Endodermal cell (in vitro differentiated cells): ENCODE results near the gene ARL9. TPM values are rescaled to one million over a fixed set of nuclear protein-coding genes. Genes with fewer than 3 reads are reported as not detected.
A peak's percentile ranks its signal among the peaks of the same experiment; 100 is the strongest.

Source experiments
- DNase-seq: peaks from one replicate; pipeline ENCODE4 v3.0.0-alpha.2; 2017
- H3K27ac ChIP-seq: 2 replicates; pipeline ENCODE4 v1.5.1; 2013; ENCODE audit warnings: mild to moderate bottlenecking, low read depth, low read length, moderate library complexity
- H3K27me3 ChIP-seq: 2 replicates; pipeline ENCODE4 v1.6.1; 2013; ENCODE audit warnings: mild to moderate bottlenecking, low read length, moderate library complexity; ENCODE audit not compliant: insufficient read depth, control insufficient read depth, poor library complexity, severe bottlenecking
- H3K36me3 ChIP-seq: 2 replicates; pipeline ENCODE4 v1.7.0; 2013; ENCODE audit warnings: mild to moderate bottlenecking, low read length, moderate library complexity; ENCODE audit not compliant: control insufficient read depth, insufficient read depth
- H3K4me1 ChIP-seq: one replicate; pipeline ENCODE4 v1.7.0; 2013; ENCODE audit warnings: low read length; ENCODE audit not compliant: control insufficient read depth, insufficient read depth
- H3K4me3 ChIP-seq: 2 replicates; pipeline ENCODE4 v1.5.1; 2013; ENCODE audit warnings: mild to moderate bottlenecking, low read length, moderate library complexity
- H3K9ac ChIP-seq: 2 replicates; pipeline ENCODE4 v1.6.1; 2013; ENCODE audit warnings: mild to moderate bottlenecking, low read length, moderate library complexity; ENCODE audit not compliant: poor library complexity, severe bottlenecking; ENCODE audit errors: extremely low read depth
- H3K9me3 ChIP-seq: 2 replicates; pipeline ENCODE4 v1.6.1; 2013; ENCODE audit warnings: mild to moderate bottlenecking, low read length, moderate library complexity; ENCODE audit not compliant: control insufficient read depth
- H3K27ac Mint-ChIP-seq: 2 replicates; pipeline ENCODE4 v1.8.0; 2020; ENCODE audit warnings: mixed read lengths
- H3K27me3 Mint-ChIP-seq: 2 replicates; pipeline ENCODE4 v1.8.0; 2021; ENCODE audit warnings: mild to moderate bottlenecking, mixed read lengths; ENCODE audit not compliant: insufficient read depth
- H3K36me3 Mint-ChIP-seq: 2 replicates; pipeline ENCODE4 v1.8.0; 2020; ENCODE audit warnings: low read depth, mixed read lengths
- H3K4me1 Mint-ChIP-seq: 2 replicates; pipeline ENCODE4 v1.8.0; 2020; ENCODE audit warnings: mixed read lengths
- H3K4me3 Mint-ChIP-seq: 2 replicates; pipeline ENCODE4 v1.8.0; 2020; ENCODE audit warnings: mild to moderate bottlenecking, moderate library complexity, mixed read lengths
- H3K9me3 Mint-ChIP-seq: 2 replicates; pipeline ENCODE4 v1.8.0; 2020; ENCODE audit warnings: mild to moderate bottlenecking, mixed read lengths
- CTCF ChIP-seq: fragments of 200-600 bp; sonication (generic); conservative IDR thresholded peaks from 2 replicates; pipeline ENCODE4 v1.5.0; 2021; ENCODE audit warnings: antibody characterized with exemption, mild to moderate bottlenecking
- WGBS, 2 experiments: methylation state at CpG; one replicate each; pipeline versions ENCODE4 v1.1.5 to v1.1.7; 2013; ENCODE audit warnings: missing lambda C conversion rate in 2 of 2, mixed read lengths in 1 of 2; ENCODE audit not compliant: insufficient coverage in 1 of 2, insufficient read length in 1 of 2; 5-methylcytosine and 5-hydroxymethylcytosine counted together
- total RNA-seq, 2 donors: library from RNA; stranded (reverse); fragmentation: NEBNext Ultra II Directional in 1 of 2; extraction: Animal tissue kit (Norgen Biotek cat#: 25700) in 1 of 2; gene quantifications; 2 replicates in 1 of 2; 3 replicates in 1 of 2; pipeline ENCODE4 v1.2.1, GENCODE V29; 2021

The ARL9 gene
- total RNA-seq, 2 donors from 2014 or later, result 0.20 TPM; not detected in 1

- Mint-ChIP-seq H3K9me3 (no peaks in the 10 kb centered on the region), H3K4me3 (peak overlapping the region; percentile 55), H3K36me3 (no peaks in the 10 kb centered on the region), H3K27ac (no peak overlapping the region), H3K27me3 (peaks cover 50% of the 10 kb centered on the region), H3K4me1 (no peaks in the 10 kb centered on the region)
- peak overlapping the region; percentile 65 for H3K4me3 ChIP-seq
- no peaks in the 10 kb centered on the region for H3K9me3 ChIP-seq
- H3K27ac ChIP-seq, result no peak overlapping the region
- no peaks in the 10 kb centered on the region for H3K36me3 ChIP-seq
- TF ChIP-seq CTCF, result peak; percentile 99
- no peaks in the 10 kb centered on the region for H3K27me3 ChIP-seq
- no peak overlapping the region for H3K9ac ChIP-seq
- WGBS, 2 experiments, result 17 to 41% methylated on average over 6 to 33 of the region's 33 CpGs
- H3K4me1 ChIP-seq, result no peaks in the 10 kb centered on the region
- DNase-seq, result peak; percentile 97
These were observed 39.1 kb downstream of the ARL9 start for GRCh38 chr4:56544573-56545131.

DNA sequence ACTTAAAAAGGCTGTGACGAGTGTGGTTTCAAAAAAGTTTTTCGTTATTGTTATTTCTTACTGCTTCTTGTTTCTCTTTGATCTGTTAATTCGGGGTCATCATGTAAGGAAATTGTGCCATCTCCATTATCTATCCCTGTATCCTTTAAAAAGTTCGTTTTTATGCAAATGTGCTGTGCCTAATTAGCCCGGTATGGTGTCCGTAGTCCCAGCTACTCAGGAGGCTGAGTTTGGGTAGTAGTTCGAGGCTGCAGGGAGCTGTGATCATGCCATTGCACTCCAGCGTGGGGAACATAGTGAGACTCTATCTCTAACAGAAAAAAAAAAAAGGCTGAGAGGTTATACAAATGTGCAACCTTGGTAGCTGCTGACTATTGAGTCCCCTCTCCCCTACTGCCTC, 45.1 kb downstream of the ARL9 start:
- no peak for TF ChIP-seq CTCF
- no peaks in the 10 kb centered on the region for H3K4me1 ChIP-seq
- no peaks in the 10 kb centered on the region for H3K36me3 ChIP-seq
- WGBS, 2 experiments, result 70 to 75% methylated on average over 8 of the region's 8 CpGs
- no peak overlapping the region for H3K4me3 ChIP-seq
- no peak overlapping the region for H3K9ac ChIP-seq
- Mint-ChIP-seq H3K4me3 (no peak overlapping the region), H3K27me3 (peaks cover 26% of the 10 kb centered on the region), H3K36me3 (no peaks in the 10 kb centered on the region), H3K27ac (no peak overlapping the region), H3K4me1 (no peaks in the 10 kb centered on the region), H3K9me3 (no peaks in the 10 kb centered on the region)
- H3K27ac ChIP-seq, result no peak overlapping the region
- no peak for DNase-seq
- no peaks in the 10 kb centered on the region for H3K27me3 ChIP-seq
- H3K9me3 ChIP-seq, result no peaks in the 10 kb centered on the region

DNA sequence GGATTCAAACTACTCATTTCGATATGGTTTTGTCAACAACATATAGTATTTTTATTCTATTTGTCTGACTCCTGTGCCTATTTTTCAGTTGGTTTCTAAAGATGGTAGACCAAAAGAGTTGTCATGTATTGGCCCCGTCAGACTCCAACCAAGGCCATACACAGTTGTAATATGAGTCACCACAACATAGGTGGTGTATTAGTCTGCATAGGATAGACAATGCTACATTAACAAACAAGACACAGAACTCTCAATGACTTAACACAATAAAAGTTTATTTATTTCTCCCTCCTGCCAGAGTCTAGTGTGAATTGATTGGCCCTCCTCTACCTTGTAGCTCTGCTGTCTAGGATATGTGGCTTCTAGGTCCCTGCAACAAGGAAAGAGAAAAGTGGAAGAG, 45.9 kb downstream of the ARL9 start:
- no peak overlapping the region for H3K9ac ChIP-seq
- Mint-ChIP-seq H3K4me3 (no peak overlapping the region), H3K36me3 (no peaks in the 10 kb centered on the region), H3K27me3 (peaks cover 18% of the 10 kb centered on the region), H3K4me1 (no peaks in the 10 kb centered on the region), H3K9me3 (no peaks in the 10 kb centered on the region), H3K27ac (no peak overlapping the region)
- no peak overlapping the region for H3K4me3 ChIP-seq
- no peaks in the 10 kb centered on the region for H3K9me3 ChIP-seq
- no peak for TF ChIP-seq CTCF
- H3K4me1 ChIP-seq, result no peaks in the 10 kb centered on the region
- H3K36me3 ChIP-seq, result no peaks in the 10 kb centered on the region
- no peak for DNase-seq
- no peak overlapping the region for H3K27ac ChIP-seq
- H3K27me3 ChIP-seq, result no peaks in the 10 kb centered on the region
- WGBS, 2 experiments, result 83% methylated on average over 2 of the region's 2 CpGs; no CpG with 5 or more reads in 1 of the 2 experiments
